PC-9 (cell line): Measurements from ENCODE around the gene ENAH.

Source experiments
- CTCF ChIP-seq: fragments of 200-600 bp; sonication (generic); conservative IDR thresholded peaks from 2 replicates; pipeline ENCODE4 v1.6.1; 2017; ENCODE audit warnings: mixed run types, antibody characterized with exemption, mild to moderate bottlenecking, moderate library complexity
- EZH2 ChIP-seq: fragments of 200-600 bp; sonication (generic); IDR thresholded peaks from 2 replicates; pipeline ENCODE4 v1.8.0; 2017; ENCODE audit warnings: antibody characterized with exemption, low read depth

GRCh38 chr1:225484657-225485214 is 168.2 kb downstream of the ENAH start:
- TF ChIP-seq CTCF (no peak), EZH2 (no peak)
